Liver (tissue), 9 donors: ENCODE results near the gene COX19. TPM values are rescaled to one million over a fixed set of nuclear protein-coding genes. Genes with fewer than 3 reads are reported as not detected.

Source experiments
- DNase-seq: peaks from one replicate; pipeline ENCODE4 v3.0.0-alpha.2; 2017; ENCODE audit warnings: low spot score
- H3K27ac ChIP-seq, 2 donors: one replicate each; pipeline ENCODE4 v1.7.0; 2013; ENCODE audit warnings: inconsistent platforms in 2 of 2, low read length in 2 of 2, control low read depth in 1 of 2, low read depth in 1 of 2, mild to moderate bottlenecking in 1 of 2
- H3K27me3 ChIP-seq, 4 donors: one replicate each; pipeline versions ENCODE4 v1.6.1 to v1.7.0; 2013; ENCODE audit warnings: low read length in 3 of 4, inconsistent platforms in 1 of 4, mild to moderate bottlenecking in 1 of 4, moderate library complexity in 1 of 4; ENCODE audit not compliant: control insufficient read depth in 4 of 4, insufficient read depth in 4 of 4
- H3K36me3 ChIP-seq, 4 donors: one replicate each; pipeline versions ENCODE4 v1.6.1 to v1.7.0; 2013; ENCODE audit warnings: low read length in 3 of 4, mild to moderate bottlenecking in 3 of 4, low read depth in 1 of 4, moderate library complexity in 1 of 4; ENCODE audit not compliant: control insufficient read depth in 4 of 4, insufficient read depth in 3 of 4
- H3K4me1 ChIP-seq, 4 donors: one replicate each; pipeline versions ENCODE4 v1.6.1 to v1.7.0; 2013; ENCODE audit warnings: low read length in 3 of 4, mild to moderate bottlenecking in 3 of 4, moderate library complexity in 1 of 4; ENCODE audit not compliant: control insufficient read depth in 4 of 4, insufficient read depth in 4 of 4
- H3K4me3 ChIP-seq, 3 donors: one replicate each; pipeline versions ENCODE4 v1.6.1 to v1.7.0; 2013; ENCODE audit warnings: low read length in 3 of 3, control low read depth in 1 of 3, low read depth in 1 of 3, mild to moderate bottlenecking in 1 of 3
- H3K9ac ChIP-seq, 2 donors: one replicate each; pipeline ENCODE4 v1.7.0; 2013; ENCODE audit warnings: low read length in 2 of 2, mild to moderate bottlenecking in 2 of 2, moderate library complexity in 2 of 2, control low read depth in 1 of 2, low read depth in 1 of 2
- H3K9me3 ChIP-seq, 4 donors: one replicate each; pipeline versions ENCODE4 v1.6.1 to v1.7.0; 2013; ENCODE audit warnings: low read length in 3 of 4; ENCODE audit not compliant: control insufficient read depth in 4 of 4
- ATF3 ChIP-seq: IDR thresholded peaks from 2 replicates; pipeline ENCODE4 v1.6.1; 2016; ENCODE audit warnings: antibody characterized with exemption
- EGR1 ChIP-seq, 2 donors: IDR thresholded peaks; 2 replicates each; pipeline ENCODE4 v1.6.1; 2016 to 2018; ENCODE audit warnings: antibody characterized with exemption in 2 of 2, low read depth in 2 of 2
- FOXA1 ChIP-seq: IDR thresholded peaks from 2 replicates; pipeline ENCODE4 v1.6.1; 2016; ENCODE audit warnings: antibody characterized with exemption
- FOXA2 ChIP-seq: IDR thresholded peaks from 2 replicates; pipeline ENCODE4 v1.6.1; 2016; ENCODE audit warnings: antibody characterized with exemption
- GABPA ChIP-seq, 2 donors: IDR thresholded peaks in 1 of 2; conservative IDR thresholded peaks in 1 of 2; 2 replicates each; pipeline ENCODE4 v1.6.1; 2016; ENCODE audit warnings: antibody characterized with exemption in 2 of 2, mild to moderate bottlenecking in 1 of 2, moderate library complexity in 1 of 2
- HNF4G ChIP-seq: IDR thresholded peaks from 2 replicates; pipeline ENCODE4 v1.6.1; 2016; ENCODE audit warnings: antibody characterized with exemption
- NR2F2 ChIP-seq: IDR thresholded peaks from 2 replicates; pipeline ENCODE4 v1.6.1; 2016; ENCODE audit warnings: antibody characterized with exemption
- RAD21 ChIP-seq, 2 donors: IDR thresholded peaks; 2 replicates each; pipeline ENCODE4 v1.6.1; 2016; ENCODE audit warnings: antibody characterized with exemption in 2 of 2, mild to moderate bottlenecking in 2 of 2
- REST ChIP-seq: IDR thresholded peaks from 2 replicates; pipeline ENCODE4 v1.6.1; 2016; ENCODE audit warnings: antibody characterized with exemption, mild to moderate bottlenecking
- RXRA ChIP-seq, 2 donors: IDR thresholded peaks; 2 replicates each; pipeline ENCODE4 v1.6.1; 2017 to 2018; ENCODE audit warnings: antibody characterized with exemption in 2 of 2, mild to moderate bottlenecking in 1 of 2
- SP1 ChIP-seq: IDR thresholded peaks from 2 replicates; pipeline ENCODE4 v1.6.1; 2018; ENCODE audit warnings: antibody characterized with exemption, mild to moderate bottlenecking
- WGBS: extraction: QIAGEN DNeasy Blood & Tissue Kit; methylation state at CpG from one replicate; pipeline ENCODE4 v1.1.7; 2013; 5-methylcytosine and 5-hydroxymethylcytosine counted together
- polyA plus RNA-seq, 2 donors: library from polyadenylated mRNA; stranded (reverse) in 1 of 2; unstranded in 1 of 2; fragments of 200-250 nt in 1 of 2; fragments of >200 nt in 1 of 2; fragmentation: Nextera tagmentation in 1 of 2; extraction: Ambion mirVana in 1 of 2; gene quantifications; one replicate each; pipeline versions ENCODE4 v1.2.1 to v1.2.3, GENCODE V29; 2013 to 2015
- total RNA-seq, 2 donors: library from RNA; depleted of rRNA; stranded (reverse); fragments of >200 nt; gene quantifications; one replicate each; pipeline ENCODE4 v1.2.3, GENCODE V29; 2014
- TF ChIP-seq, protein P1 (sequence below): IDR thresholded peaks from 2 replicates; pipeline ENCODE4 v1.6.1; 2016; ENCODE audit warnings: antibody characterized with exemption
- TF ChIP-seq, protein P2 (sequence below): IDR thresholded peaks from 2 replicates; pipeline ENCODE4 v1.6.1; 2016; ENCODE audit warnings: antibody characterized with exemption
- donor health status: healthy.
- donor health status: healthy.
- donor health status: healthy.
- donor health status: healthy.
- donor health status: healthy.

COX19 gene
- total and polyA plus RNA-seq, 4 donors, result 2.2 to 9.8 (median 4.8) TPM

- Histone ChIP-seq H3K4me1 (peaks cover 6 to 13% (median 12%) of the 10 kb centered on the region in 4 donors), H3K9me3 (no peaks in the 10 kb centered on the region), H3K4me3 (no peak overlapping the region), H3K9ac (no peak overlapping the region), H3K27ac (no peak overlapping the region), H3K36me3 (peaks cover 0 to 6% (median 2%) of the 10 kb centered on the region in 4 donors), H3K27me3 (no peaks in the 10 kb centered on the region)
- no peak for TF ChIP-seq EGR1 (IDR thresholded peaks at IDR 0.05; ENCODE audit: low read depth in 2 of 2)
- TF ChIP-seq REST, result no peak
- TF ChIP-seq NR2F2, result no peak
- no peak for TF ChIP-seq HNF4G
- TF ChIP-seq, protein P1, sequence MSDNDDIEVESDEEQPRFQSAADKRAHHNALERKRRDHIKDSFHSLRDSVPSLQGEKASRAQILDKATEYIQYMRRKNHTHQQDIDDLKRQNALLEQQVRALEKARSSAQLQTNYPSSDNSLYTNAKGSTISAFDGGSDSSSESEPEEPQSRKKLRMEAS, result no peak
- WGBS, result 96% methylated on average over 37 of the region's 37 CpGs
- DNase-seq, result no peak
Measured at GRCh38 chr7:1008733-1009363, 33.5 kb upstream of the COX19 start.

DNA sequence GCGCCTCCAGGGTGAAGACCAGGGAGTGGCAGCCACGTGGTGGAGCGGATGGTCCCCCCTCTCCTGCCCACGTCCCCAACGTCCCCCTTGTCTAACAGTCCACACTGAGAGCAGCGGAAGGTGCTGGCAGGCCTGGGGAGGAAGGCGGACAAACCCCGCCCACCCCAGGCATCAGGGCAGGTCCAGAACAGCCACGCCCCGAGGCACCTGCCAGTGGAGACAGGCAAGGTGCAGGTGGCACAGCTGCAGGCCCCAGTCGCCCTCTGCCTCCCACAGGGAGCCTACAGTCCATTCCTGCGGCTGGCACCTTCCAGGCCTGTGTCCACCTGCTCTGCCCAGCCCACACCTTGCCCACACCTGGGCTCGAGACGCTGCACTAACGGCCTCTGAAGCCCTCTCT is 32.6 kb upstream of the COX19 start:
- DNase-seq, result no peak
- TF ChIP-seq, protein P1, result no peak
- TF ChIP-seq RXRA (IDR thresholded peaks at IDR 0.05) (no peak), GABPA (IDR thresholded peaks at IDR 0.05 in 1 of 2, conservative IDR thresholded peaks at IDR 0.05 in 1 of 2) (no peak), FOXA2 (no peak), FOXA1 (no peak), ATF3 (no peak), SP1 (no peak), RAD21 (IDR thresholded peaks at IDR 0.05) (no peak)
- TF ChIP-seq, protein P2, sequence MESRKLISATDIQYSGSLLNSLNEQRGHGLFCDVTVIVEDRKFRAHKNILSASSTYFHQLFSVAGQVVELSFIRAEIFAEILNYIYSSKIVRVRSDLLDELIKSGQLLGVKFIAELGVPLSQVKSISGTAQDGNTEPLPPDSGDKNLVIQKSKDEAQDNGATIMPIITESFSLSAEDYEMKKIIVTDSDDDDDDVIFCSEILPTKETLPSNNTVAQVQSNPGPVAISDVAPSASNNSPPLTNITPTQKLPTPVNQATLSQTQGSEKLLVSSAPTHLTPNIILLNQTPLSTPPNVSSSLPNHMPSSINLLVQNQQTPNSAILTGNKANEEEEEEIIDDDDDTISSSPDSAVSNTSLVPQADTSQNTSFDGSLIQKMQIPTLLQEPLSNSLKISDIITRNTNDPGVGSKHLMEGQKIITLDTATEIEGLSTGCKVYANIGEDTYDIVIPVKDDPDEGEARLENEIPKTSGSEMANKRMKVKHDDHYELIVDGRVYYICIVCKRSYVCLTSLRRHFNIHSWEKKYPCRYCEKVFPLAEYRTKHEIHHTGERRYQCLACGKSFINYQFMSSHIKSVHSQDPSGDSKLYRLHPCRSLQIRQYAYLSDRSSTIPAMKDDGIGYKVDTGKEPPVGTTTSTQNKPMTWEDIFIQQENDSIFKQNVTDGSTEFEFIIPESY, result no peak
- H3K4me1 ChIP-seq, result peaks cover 6 to 13% (median 12%) of the 10 kb centered on the region in 4 donors
- H3K9me3 ChIP-seq, result no peaks in the 10 kb centered on the region
- H3K9ac ChIP-seq, result no peak overlapping the region
- H3K27me3 ChIP-seq, result no peaks in the 10 kb centered on the region
- H3K36me3 ChIP-seq, result peaks cover 0 to 6% (median 2%) of the 10 kb centered on the region in 4 donors
- no peak overlapping the region for H3K27ac ChIP-seq
- H3K4me3 ChIP-seq, result no peak overlapping the region
- 87% methylated on average over 15 of the region's 15 CpGs for WGBS
